DMS79 (cell line): ENCODE measurements around the gene CCDC106.

Experiments used
- DNase-seq: peaks from one replicate; lab custom pipeline; 2025; lab: John Stamatoyannopoulos, UW

Gene CCDC106

GRCh38 chr19:55647732-55648584, at the start of gene CCDC106:
CCDC106 (plus strand) TSS chr19:55648212; CDS start chr19:55649047, 835 bp downstream.
- peak; percentile 77 for DNase-seq

DNA sequence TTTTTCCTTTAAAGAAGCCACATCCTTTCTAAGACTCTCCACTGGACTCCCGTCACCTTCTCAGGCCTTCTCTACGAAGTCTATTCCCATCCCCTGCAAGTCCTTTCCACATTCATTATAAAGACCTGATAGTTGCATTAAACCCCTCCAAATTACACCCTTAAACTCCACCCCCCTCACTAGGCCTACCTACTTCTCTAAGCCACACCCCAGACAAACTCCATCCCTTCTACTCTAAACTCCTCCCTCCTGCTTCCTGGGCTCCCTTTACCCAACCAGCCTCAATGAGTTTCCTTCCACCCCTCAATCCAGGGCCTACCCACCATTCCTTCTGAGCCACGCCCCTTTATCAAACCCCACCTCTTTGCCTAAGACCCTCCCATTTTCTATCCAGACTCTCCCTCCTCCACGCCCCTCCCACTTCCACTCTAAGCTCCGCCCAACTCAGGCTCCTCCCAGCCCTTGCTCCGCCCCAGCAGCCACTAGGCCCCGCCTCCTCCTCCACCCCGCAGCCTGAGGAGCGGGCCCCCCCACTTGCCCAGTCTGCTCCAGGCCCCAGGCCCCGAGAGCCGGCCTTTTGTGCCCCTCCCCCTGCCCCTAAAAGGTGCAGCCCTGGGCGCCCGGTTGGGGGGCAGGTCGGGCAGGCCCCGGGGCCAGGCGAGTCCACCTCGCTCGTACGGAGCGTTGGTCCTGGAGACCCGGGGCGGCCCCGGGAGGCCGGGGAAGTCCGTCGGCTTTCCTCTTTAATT, 49.1 kb upstream of the CCDC106 start:
- peak; percentile 94 for DNase-seq

GRCh38 chr19:55599468-55599841, 48.6 kb upstream of the CCDC106 start, which contains the start of gene FIZ1:
FIZ1 (minus strand) TSS chr19:55599517; CDS start chr19:55597865, 1,652 bp downstream.
- DNase-seq, result peak; percentile 99

GRCh38 chr19:55599842-55600661, 48.0 kb upstream of the CCDC106 start, which contains the start of gene ZNF524:
ZNF524 (plus strand) TSS chr19:55600288; CDS start chr19:55602113, 1,825 bp downstream.
- DNase-seq, result peak; percentile 92

DNA sequence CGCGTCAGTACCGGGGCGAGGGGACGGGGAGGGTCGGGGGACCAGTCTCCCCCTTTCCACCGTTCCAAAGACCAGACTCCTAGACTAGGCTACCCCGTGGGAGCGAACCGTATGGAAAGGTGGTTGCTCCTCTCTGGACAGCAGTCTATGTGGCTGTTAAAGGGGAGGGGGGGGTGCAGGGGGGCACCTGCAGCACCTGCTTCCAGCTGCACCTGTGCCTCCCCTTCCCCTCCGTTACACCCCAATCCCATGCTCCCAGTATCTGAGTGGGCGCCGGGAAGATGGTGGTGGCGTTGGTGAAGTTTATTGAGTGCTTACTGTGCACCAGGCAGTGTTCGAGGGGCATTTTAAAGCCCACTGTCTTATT, 47.4 kb upstream of the CCDC106 start:
- no peak for DNase-seq

DNA sequence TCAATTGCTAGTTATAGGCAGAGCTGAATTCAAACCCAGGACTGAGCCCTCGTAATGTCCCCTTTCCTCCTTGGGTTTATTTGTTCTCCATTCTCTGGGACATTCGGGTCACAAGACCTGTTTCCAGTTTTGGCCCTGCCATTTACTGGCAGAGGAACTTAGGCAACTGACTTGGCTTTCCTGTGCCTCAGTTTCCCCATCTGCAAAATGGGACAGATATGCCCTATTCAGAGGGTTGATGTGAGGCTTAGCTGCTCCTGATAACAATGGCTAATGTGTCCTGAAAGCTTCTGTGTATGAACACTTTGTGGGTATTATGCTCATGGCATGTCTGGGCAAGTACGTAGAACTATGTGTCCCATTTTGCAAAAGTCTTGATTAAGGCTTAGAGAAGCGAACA, 46.9 kb upstream of the CCDC106 start:
- no peak for DNase-seq

DNA sequence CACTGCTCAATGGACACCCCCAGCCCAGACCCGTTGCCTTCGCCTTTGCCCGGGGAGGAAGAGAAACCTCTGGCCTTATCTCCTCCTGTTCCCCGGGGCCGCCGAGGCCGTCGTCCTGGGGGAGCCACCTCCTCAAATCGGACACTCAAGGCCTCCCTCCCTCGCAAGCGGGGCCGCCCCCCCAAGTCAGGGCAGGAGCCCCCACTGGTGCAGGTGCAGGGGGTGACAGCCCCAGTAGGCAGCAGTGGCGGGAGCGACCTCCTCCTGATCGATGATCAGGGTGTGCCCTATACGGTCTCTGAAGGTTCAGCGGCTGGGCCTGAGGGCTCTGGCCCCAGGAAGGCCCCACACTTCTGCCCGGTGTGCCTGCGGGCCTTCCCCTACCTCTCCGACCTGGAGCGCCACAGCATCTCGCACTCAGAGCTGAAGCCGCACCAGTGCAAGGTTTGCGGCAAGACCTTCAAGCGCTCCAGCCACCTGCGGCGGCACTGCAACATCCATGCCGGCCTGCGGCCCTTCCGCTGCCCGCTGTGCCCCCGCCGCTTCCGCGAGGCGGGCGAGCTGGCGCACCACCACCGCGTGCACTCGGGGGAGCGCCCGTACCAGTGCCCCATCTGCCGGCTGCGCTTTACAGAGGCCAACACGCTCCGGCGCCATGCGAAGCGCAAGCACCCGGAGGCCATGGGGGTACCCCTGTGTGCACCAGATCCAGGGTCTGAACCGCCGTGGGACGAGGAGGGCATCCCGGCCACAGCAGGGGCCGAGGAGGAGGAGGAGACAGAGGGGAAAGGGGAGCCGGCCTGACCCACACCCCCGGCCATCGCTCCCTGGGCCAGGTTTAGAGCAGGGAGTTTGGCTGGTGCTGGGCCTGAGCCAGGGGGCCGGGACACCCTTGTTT, 45.7 kb upstream of the CCDC106 start:
- no peak for DNase-seq

- DNase-seq, result no peak
Observed at GRCh38 chr19:55603115-55603514, 44.9 kb upstream of the CCDC106 start.

GRCh38 chr19:55603581-55604292, 44.3 kb upstream of the CCDC106 start:
- DNase-seq, result no peak

GRCh38 chr19:55605207-55605636, 42.8 kb upstream of the CCDC106 start:
- DNase-seq, result peak; percentile 96

DNA sequence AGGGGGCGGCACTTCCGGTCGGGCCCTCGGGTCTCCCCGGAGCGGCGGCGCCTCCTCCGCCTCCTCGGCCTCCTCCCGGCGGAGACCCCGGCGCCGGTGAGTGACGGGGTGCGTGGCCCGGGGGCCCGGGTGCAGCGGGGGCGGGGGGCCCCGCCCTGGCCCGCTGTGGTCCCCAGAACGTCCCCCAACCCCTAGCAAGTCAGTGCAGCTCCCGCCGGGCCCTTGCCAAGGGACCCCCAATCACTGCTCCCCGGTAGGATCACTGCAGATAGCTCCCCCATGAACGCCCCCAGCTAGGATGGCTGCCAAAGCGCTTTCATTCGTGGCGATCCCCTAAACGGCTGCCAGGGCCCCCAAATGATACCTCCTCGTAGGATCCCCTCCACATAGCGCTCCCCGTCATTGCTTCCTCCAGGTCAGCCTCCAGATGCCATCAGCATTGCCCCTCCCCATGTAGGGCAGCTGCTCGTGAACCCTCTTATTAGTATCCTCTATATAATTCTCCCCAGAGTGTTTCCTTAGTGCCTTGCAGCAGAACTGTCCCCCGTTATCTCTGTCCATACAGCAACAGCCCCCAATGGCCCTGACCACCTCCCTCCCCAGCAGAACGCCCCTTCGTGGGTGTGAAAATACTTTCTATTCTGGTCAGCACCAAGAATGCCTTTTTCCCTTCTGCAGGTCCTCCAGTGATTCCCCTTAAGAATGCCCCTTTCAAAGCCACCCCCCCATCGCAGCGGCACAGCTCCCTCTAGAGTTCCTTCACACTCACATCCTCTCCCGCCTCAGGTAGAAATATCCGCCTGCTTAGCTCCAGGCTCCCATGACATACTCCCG, 42.2 kb upstream of the CCDC106 start, which contains the start of gene ZNF865:
TSS of gene ZNF865 (plus strand) at position 11 of the 834 bp plus-strand sequence. CDS start 7,972 bp downstream, outside the sequence.
- DNase-seq, result peak; percentile 21

DNA sequence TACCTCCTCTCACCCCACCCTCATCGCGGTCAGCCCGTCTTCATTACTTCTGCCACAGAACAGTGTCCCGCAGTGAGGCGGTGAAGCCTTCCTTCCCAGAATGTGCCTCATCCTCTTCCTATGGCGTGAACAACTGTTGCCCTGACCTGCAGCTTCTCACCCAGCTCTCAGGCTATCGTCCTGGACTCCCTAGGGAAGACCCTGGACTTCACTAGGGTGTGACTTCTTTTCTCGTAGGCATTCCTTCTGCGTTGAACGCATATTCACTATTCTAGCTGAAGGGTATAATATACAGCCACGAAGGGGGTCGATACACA, 41.6 kb upstream of the CCDC106 start:
- DNase-seq, result no peak

- DNase-seq, result no peak
Observed at GRCh38 chr19:55606817-55607216, 41.2 kb upstream of the CCDC106 start.

DNA sequence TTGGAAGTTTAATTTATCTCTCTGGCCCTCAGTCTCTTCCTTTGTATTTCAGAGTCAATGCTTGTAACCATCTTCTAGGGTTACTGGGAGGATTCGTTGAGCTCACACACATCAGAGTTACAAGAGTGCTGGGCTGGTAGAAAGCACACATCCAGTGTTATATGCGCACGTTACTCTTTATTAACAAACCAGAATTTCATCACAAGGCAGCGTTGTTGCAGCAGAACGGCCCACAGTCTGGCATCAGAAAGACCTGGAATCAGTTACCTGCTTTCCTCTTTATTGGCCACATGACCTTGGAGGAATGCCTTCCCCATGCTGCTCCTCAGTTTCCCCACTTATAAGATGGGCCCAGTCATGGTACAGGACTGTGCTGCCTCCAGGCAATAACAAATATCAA, 38.7 kb upstream of the CCDC106 start:
- no peak for DNase-seq

DNA sequence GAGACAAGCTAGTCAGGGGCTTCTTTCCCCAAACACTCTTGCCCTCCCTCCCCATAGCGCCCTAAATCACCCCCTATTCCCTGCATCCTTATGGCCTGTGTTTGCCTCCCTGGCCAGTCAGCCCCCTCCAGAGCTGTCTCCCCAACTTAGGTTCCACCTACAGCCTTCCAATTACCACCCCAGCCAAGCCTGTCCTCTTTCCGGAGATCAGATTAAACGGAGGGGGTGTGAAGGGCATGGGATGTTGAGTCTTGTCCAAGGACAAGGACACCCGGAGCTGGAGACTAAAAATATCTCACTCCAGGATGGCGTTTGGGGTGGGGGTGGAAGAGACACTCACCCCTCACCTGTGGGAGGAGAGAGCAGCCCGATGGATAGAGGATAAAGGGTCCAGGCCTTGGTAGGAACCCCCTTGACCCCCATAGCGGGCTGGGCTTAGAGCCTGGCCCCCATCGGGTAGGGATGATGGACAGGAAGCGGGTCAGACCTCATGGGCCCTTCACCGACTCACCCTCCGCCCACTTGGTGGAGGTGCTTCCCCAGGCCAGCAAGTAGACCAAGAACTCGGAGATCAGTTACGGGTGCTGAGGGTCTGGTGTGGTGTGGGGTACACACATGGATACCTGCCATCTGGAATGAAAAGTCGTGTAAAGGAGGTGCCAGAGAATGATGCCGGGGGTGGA, 36.6 kb upstream of the CCDC106 start:
- DNase-seq, result no peak

GRCh38 chr19:55611983-55612645, 35.9 kb upstream of the CCDC106 start:
- DNase-seq, result no peak

- DNase-seq, result no peak
Observed at GRCh38 chr19:55613396-55613795, 34.6 kb upstream of the CCDC106 start.
